IMR-90 (cell line): ENCODE data around the gene CALY. TPM values are rescaled to one million over a fixed set of nuclear protein-coding genes. Genes with fewer than 3 reads are reported as not detected.

Experiments used
- ATAC-seq: fragments of 200-7000 bp; cut with Tn5 transposase; 2 replicates; pipeline ENCODE4 v1.9.1; 2020; ENCODE audit warnings: low read depth, mild to moderate bottlenecking, moderate library complexity
- BruUV-seq: library from RNA; stranded (reverse); fragments of 400-500 nt; replicated peaks from 2 replicates; lab custom pipeline; 2021; lab: Mats Ljungman, UMichigan
- CTCF ChIA-PET: fragments of 300-600 bp; formaldehyde crosslinking; extraction: SDS; loops from one replicate; lab custom pipeline; 2021; ENCODE audit warnings: antibody characterized with exemption; lab: Yijun Ruan, JAX
- POLR2A ChIA-PET: fragments of 300-600 bp; sonication (Branson Sonifier 250); formaldehyde crosslinking; loops from one replicate; lab custom pipeline; 2022; ENCODE audit warnings: antibody characterized with exemption; ENCODE audit not compliant: unreplicated experiment; lab: Charles Lee
- DNase-seq: peaks from one replicate; pipeline ENCODE4 v3.0.0; 2013
- H2AFZ ChIP-seq: replicated peaks from 2 replicates; pipeline ENCODE3; 2013; ENCODE audit warnings: low read length, mild to moderate bottlenecking; ENCODE audit not compliant: poor library complexity
- H2AK5ac ChIP-seq: 2 replicates; pipeline ENCODE4 v1.6.1; 2013; ENCODE audit warnings: low read depth, low read length, inconsistent platforms
- H2AK9ac ChIP-seq: replicated peaks from 2 replicates; pipeline ENCODE3; 2013; ENCODE audit warnings: mild to moderate bottlenecking, low read depth, low read length, moderate library complexity; ENCODE audit not compliant: poor library complexity
- H2BK120ac ChIP-seq: 2 replicates; pipeline ENCODE4 v1.6.1; 2013; ENCODE audit warnings: low read depth, low read length, inconsistent platforms
- H2BK15ac ChIP-seq: 3 replicates; pipeline ENCODE4 v1.6.1; 2013; ENCODE audit warnings: low read depth, low read length, inconsistent platforms
- H2BK20ac ChIP-seq: 2 replicates; pipeline ENCODE4 v1.6.1; 2013; ENCODE audit warnings: low read depth, mild to moderate bottlenecking, inconsistent platforms, low read length, moderate library complexity
- H2BK5ac ChIP-seq: 2 replicates; pipeline ENCODE4 v1.6.1; 2013; ENCODE audit warnings: mild to moderate bottlenecking, low read depth, low read length, inconsistent platforms; ENCODE audit not compliant: poor library complexity, severe bottlenecking
- H3K14ac ChIP-seq: replicated peaks from 2 replicates; pipeline ENCODE4 v1.6.1; 2013; ENCODE audit warnings: low read depth, low read length, inconsistent platforms
- H3K18ac ChIP-seq: 2 replicates; pipeline ENCODE4 v1.6.1; 2013; ENCODE audit warnings: low read depth, low read length, control low read depth
- H3K23ac ChIP-seq: 2 replicates; pipeline ENCODE4 v1.6.1; 2013; ENCODE audit warnings: low read depth, low read length, inconsistent platforms
- H3K27ac ChIP-seq: 2 replicates; pipeline ENCODE4 v1.5.1; 2013; ENCODE audit warnings: mild to moderate bottlenecking, control low read depth, low read length; ENCODE audit not compliant: insufficient read depth
- H3K27me3 ChIP-seq: 2 replicates; pipeline ENCODE4 v1.6.1; 2013; ENCODE audit warnings: low read length; ENCODE audit not compliant: control insufficient read depth, insufficient read depth
- H3K36me3 ChIP-seq: 2 replicates; pipeline ENCODE4 v1.6.1; 2013; ENCODE audit warnings: low read length, mixed read lengths; ENCODE audit not compliant: control insufficient read depth, insufficient read depth
- H3K4ac ChIP-seq: 2 replicates; pipeline ENCODE4 v1.6.1; 2013; ENCODE audit warnings: low read depth, low read length, inconsistent platforms
- H3K4me1 ChIP-seq: 2 replicates; pipeline ENCODE4 v1.6.1; 2013; ENCODE audit warnings: low read length, mixed read lengths; ENCODE audit not compliant: control insufficient read depth, insufficient read depth
- H3K4me2 ChIP-seq: 2 replicates; pipeline ENCODE4 v1.6.1; 2013; ENCODE audit warnings: low read depth, mild to moderate bottlenecking, control low read depth, low read length, moderate library complexity
- H3K4me3 ChIP-seq: 2 replicates; pipeline ENCODE4 v1.5.1; 2013; ENCODE audit warnings: low read depth, mild to moderate bottlenecking, control low read depth, low read length, moderate library complexity; ENCODE audit not compliant: insufficient read depth
- H3K56ac ChIP-seq: 2 replicates; pipeline ENCODE4 v1.6.1; 2013; ENCODE audit warnings: low read length, inconsistent platforms; ENCODE audit not compliant: insufficient read depth; ENCODE audit errors: extremely low read depth
- H3K79me1 ChIP-seq, 2 experiments: 2 replicates each; pipeline ENCODE4 v1.6.1; 2013; ENCODE audit warnings: low read length in 2 of 2, inconsistent platforms in 1 of 2, low read depth in 1 of 2
- H3K9ac ChIP-seq: 2 replicates; pipeline ENCODE4 v1.6.1; 2013; ENCODE audit warnings: low read depth, low read length, control low read depth
- H3K9me1 ChIP-seq: 2 replicates; pipeline ENCODE4 v1.6.1; 2013; ENCODE audit warnings: low read length, inconsistent platforms; ENCODE audit not compliant: insufficient read depth
- H3K9me3 ChIP-seq: 2 replicates; pipeline ENCODE4 v1.6.1; 2013; ENCODE audit warnings: low read length; ENCODE audit not compliant: control insufficient read depth, insufficient read depth
- H4K20me1 ChIP-seq: 2 replicates; pipeline ENCODE4 v1.6.1; 2013; ENCODE audit warnings: low read length, inconsistent platforms; ENCODE audit not compliant: insufficient read depth
- H4K5ac ChIP-seq: 2 replicates; pipeline ENCODE4 v1.6.1; 2013; ENCODE audit warnings: mild to moderate bottlenecking, low read depth, low read length, control low read depth
- H4K8ac ChIP-seq, 2 experiments: 2 replicates each; pipeline ENCODE4 v1.6.1; 2013; ENCODE audit warnings: low read depth in 2 of 2, low read length in 2 of 2, control low read depth in 1 of 2, inconsistent platforms in 1 of 2
- H4K91ac ChIP-seq: 2 replicates; pipeline ENCODE4 v1.6.1; 2013; ENCODE audit warnings: low read depth, low read length, inconsistent platforms; ENCODE audit not compliant: insufficient read depth
- CHD1 ChIP-seq: IDR thresholded peaks from 2 replicates; pipeline ENCODE4 v1.6.1; 2012; ENCODE audit warnings: low read depth, low read length, improper control_type of control experiment
- FOS ChIP-seq: fragments of 150-350 bp; IDR thresholded peaks from 2 replicates; pipeline ENCODE4 v1.6.1; 2016; ENCODE audit warnings: low read depth, low read length
- MAZ ChIP-seq: IDR thresholded peaks from 2 replicates; pipeline ENCODE4 v1.6.1; 2012; ENCODE audit warnings: low read depth, mild to moderate bottlenecking, low read length, improper control_type of control experiment, moderate library complexity, borderline replicate concordance
- NFE2L2 ChIP-seq: fragments of 150-350 bp; IDR thresholded peaks from 2 replicates; pipeline ENCODE4 v1.6.1; 2016; ENCODE audit warnings: low read depth, mild to moderate bottlenecking, low read length
- POLR2A ChIP-seq: IDR thresholded peaks from 2 replicates; pipeline ENCODE4 v1.6.1; 2012; ENCODE audit warnings: mild to moderate bottlenecking, low read depth, low read length
- SMC3 ChIP-seq: fragments of 150-350 bp; IDR thresholded peaks from 2 replicates; pipeline ENCODE4 v1.6.1; 2016; ENCODE audit warnings: low read depth, mild to moderate bottlenecking, antibody characterized with exemption, low read length, moderate library complexity
- WGBS, 2 experiments: methylation state at CpG; one replicate each; pipeline versions ENCODE4 v1.1.5 to v1.1.7; 2013; ENCODE audit warnings: missing lambda C conversion rate in 2 of 2; ENCODE audit not compliant: insufficient read length in 1 of 2; ENCODE audit errors: extremely low coverage in 2 of 2; 5-methylcytosine and 5-hydroxymethylcytosine counted together
- dilution Hi-C: fragments of 300-500 bp; cut with HindIII; formaldehyde crosslinking; loops from one replicate; pipeline ENCODE4 v1.14.3; 2018; ENCODE audit warnings: low sequenced_read_pairs; ENCODE audit not compliant: unreplicated experiment
- in situ Hi-C: fragments of 300-500 bp; cut with MboI; formaldehyde crosslinking; loops from 3 replicates; pipeline ENCODE4 v1.14.3; 2019; ENCODE audit warnings: low sequenced_read_pairs, inconsistent platforms, mixed read lengths
- intact Hi-C: fragments of 100-400 bp; cut with micrococcal nuclease; formaldehyde crosslinking; loops from 2 replicates; pipeline ENCODE4 v1.10.0; 2022
- polyA plus RNA-seq, 3 experiments: library from polyadenylated mRNA; depleted of rRNA; stranded (reverse); fragments of >200 nt; gene quantifications; 2 replicates each; pipeline ENCODE4 v1.2.3, GENCODE V29; 2012; ENCODE audit warnings: low replicate concordance in 1 of 3
- total RNA-seq: library from RNA; depleted of rRNA; stranded (reverse); fragments of >200 nt; gene quantifications from 2 replicates; pipeline ENCODE4 v1.2.3, GENCODE V29; 2012
- TF ChIP-seq, protein P1 (sequence below): conservative IDR thresholded peaks from 2 replicates; pipeline ENCODE4 v1.5.1; 2012; ENCODE audit warnings: mild to moderate bottlenecking, low read depth, low read length, improper control_type of control experiment

CALY gene
- total and polyA plus RNA-seq, 2 of the 4 experiments (the other 2 are of a cell fraction) = 0.34 TPM; not detected in 1

DNA sequence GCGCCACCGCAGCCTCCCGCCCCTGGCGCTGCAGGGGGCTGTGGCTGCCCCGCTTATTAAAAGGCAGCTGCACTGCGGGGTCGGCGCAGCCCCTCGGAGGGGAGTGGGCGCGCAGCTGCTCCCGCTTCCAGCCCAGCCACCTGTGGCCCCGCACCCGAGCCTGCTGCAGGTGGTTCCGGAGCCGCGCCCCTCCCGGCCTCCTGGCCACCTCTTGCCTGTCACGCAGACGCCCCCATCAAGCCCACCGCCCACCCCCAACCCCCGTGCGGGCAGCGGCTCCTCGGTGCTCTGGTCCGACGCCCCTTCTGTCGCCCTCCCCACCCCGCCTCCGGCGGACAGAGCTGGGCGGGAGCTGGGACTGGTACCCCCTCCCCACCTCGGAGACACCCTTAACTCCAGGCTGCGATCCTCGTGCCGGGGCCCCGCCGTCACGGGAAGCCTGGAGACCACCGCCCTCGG, 549 bp downstream of the CALY start:
- no peak for ATAC-seq
- no peaks in the 10 kb centered on the region for H3K36me3 ChIP-seq
- no peak overlapping the region for H4K8ac ChIP-seq
- no peak overlapping the region for H3K14ac ChIP-seq
- H3K23ac ChIP-seq = no peak overlapping the region
- H3K4ac ChIP-seq = no peak overlapping the region
- 6% methylated on average over 18 of the region's 41 CpGs; no CpG with 5 or more reads in 1 of the 2 experiments for WGBS, 2 experiments
- no peak overlapping the region for H2BK15ac ChIP-seq
- no peak overlapping the region for H3K56ac ChIP-seq
- H2AK5ac ChIP-seq = no peak overlapping the region
- BruUV-seq = no TSS peak
- no peaks in the 10 kb centered on the region; the same call in 1 of the 2 replicates for H3K9me3 ChIP-seq
- POLR2A ChIA-PET = no interaction called here
- H4K5ac ChIP-seq = no peak overlapping the region
- no peak overlapping the region for H4K91ac ChIP-seq
- H3K27ac ChIP-seq = no peak overlapping the region
- H3K9ac ChIP-seq = no peak overlapping the region
- H3K27me3 ChIP-seq = peaks cover 50% of the 10 kb centered on the region
- no peak for TF ChIP-seq CHD1
- TF ChIP-seq, protein P1, sequence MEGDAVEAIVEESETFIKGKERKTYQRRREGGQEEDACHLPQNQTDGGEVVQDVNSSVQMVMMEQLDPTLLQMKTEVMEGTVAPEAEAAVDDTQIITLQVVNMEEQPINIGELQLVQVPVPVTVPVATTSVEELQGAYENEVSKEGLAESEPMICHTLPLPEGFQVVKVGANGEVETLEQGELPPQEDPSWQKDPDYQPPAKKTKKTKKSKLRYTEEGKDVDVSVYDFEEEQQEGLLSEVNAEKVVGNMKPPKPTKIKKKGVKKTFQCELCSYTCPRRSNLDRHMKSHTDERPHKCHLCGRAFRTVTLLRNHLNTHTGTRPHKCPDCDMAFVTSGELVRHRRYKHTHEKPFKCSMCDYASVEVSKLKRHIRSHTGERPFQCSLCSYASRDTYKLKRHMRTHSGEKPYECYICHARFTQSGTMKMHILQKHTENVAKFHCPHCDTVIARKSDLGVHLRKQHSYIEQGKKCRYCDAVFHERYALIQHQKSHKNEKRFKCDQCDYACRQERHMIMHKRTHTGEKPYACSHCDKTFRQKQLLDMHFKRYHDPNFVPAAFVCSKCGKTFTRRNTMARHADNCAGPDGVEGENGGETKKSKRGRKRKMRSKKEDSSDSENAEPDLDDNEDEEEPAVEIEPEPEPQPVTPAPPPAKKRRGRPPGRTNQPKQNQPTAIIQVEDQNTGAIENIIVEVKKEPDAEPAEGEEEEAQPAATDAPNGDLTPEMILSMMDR = no peak
- TF ChIP-seq SMC3 = no peak
- TF ChIP-seq POLR2A = no peak
- TF ChIP-seq FOS = no peak
- TF ChIP-seq MAZ = no peak
- no peak for TF ChIP-seq NFE2L2
- no peaks in the 10 kb centered on the region for H4K20me1 ChIP-seq
- H3K4me3 ChIP-seq = no peak overlapping the region
- H3K4me1 ChIP-seq = peaks cover 3% of the 10 kb centered on the region; the same call in 1 of the 2 replicates
- intact Hi-C loops (no loop called here), dilution Hi-C loops (no loop called here), in situ Hi-C loops (no loop called here)
- no peaks in the 10 kb centered on the region for H3K9me1 ChIP-seq
- no peak overlapping the region for H2BK5ac ChIP-seq
- H2AK9ac ChIP-seq = no peak overlapping the region
- no peaks in the 10 kb centered on the region for H3K79me1 ChIP-seq
- H3K4me2 ChIP-seq = no peak overlapping the region
- CTCF ChIA-PET = no interaction called here
- H2BK120ac ChIP-seq = no peak overlapping the region
- H3K18ac ChIP-seq = no peak overlapping the region
- no peak overlapping the region for H2AFZ ChIP-seq
- no peak for DNase-seq
- H2BK20ac ChIP-seq = no peak overlapping the region
